Retina (tissue), 1 donor: ENCODE data around the gene CHN1.

Experiments
- DNase-seq: peaks from one replicate; pipeline ENCODE4 v3.0.0-alpha.2; 2016

CHN1 gene

GRCh38 chr2:174780856-174781255 lies 224.3 kb downstream of the CHN1 start:
- DNase-seq, result no peak

DNA sequence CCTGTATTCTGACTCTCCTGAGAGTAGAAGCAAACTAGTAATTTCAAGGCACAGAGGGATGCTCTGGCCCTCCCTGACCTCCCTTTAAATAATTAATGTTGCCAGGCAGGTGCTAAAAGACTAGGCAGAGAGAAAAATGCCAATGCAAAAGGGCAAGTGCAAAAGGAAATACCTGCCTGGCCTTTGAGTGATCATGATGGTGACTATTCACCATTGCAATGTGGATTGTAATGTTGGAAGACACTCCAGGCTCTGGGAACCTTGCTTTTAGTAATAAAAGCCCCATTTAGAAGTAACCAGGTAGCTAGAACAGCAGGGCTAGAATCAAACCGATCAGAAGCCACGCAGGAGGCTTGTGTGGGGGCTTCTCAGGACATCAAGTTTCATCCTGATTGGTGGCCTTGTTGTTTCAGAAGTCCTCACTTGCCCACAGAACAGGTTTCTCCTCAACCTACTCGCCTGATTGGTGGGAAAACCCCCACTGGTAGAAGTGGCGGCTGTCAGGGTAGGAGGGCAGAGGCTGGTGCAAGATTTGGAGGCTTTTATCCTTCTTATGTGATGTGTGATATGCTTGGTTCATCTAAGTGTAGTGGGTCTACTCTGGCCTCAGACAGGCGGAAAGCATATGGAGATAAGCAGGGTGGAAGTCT lies 224.9 kb downstream of the CHN1 start:
- DNase-seq, result no peak

DNA sequence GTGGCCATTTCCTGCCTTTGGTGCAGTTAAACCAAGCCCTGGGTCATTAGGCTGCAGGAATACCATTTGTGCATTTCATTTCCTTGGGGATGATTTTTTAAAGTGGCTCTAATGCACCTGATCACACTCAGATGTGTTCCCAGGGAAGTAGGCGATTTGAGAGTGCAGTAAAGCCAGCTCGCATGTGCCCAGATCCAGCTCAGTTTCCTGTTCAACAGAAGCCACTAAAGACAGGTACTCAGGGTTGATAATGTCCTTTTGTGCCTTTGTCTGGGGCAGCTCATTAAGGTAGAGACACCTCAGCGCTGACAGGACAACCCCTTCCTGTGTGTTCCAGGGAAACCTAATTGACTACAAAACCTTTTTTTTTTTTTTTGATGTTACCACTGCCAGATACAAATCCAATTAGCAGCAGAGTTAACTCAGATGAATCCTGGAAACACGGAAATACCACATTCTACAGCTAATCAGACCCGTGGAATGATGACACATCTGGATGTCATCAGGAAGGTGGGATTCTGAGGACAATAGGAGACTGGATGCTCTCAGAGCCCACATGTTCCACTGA lies 225.7 kb downstream of the CHN1 start:
- DNase-seq, result peak; percentile 36

- DNase-seq, result no peak
Observed at GRCh38 chr2:174778085-174778981, 226.8 kb downstream of the CHN1 start.

DNA sequence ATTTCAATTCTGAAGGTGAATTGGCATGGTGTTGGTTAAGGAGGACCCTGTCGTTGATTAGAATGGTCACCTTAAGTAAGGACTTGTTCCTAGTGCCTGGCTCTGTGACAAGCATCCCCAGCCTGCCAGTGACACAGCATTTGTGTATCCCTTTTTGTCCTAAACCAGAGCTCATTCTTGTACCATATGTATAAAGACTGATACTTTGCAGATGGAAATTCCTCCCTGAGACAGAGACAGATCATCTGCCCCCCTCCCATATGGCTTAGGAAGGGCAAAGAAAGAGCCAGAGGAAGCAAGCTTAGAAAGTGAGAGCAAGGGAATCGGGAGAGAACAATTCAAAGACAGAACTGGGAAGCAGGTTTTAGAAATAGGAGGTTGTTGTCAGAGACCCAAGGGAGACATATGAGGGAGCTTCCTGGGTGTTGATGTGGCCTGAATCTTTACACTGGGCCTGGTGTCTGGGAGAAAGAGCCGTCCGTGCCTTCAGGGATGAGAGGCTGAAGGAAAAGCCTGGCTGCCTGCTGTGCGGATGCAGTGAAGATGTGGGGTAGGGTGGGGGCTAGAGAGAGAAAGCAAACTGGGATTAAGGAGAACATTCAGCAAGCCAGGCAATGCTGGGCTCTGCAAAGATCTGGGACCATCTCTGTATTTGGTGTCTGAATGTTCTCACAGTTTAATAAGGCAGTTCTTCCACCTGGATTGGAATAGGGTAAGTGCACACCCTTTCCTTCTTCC lies 227.7 kb downstream of the CHN1 start:
- no peak for DNase-seq

- no peak for DNase-seq
Observed at GRCh38 chr2:174776675-174777074, 228.5 kb downstream of the CHN1 start.

DNA sequence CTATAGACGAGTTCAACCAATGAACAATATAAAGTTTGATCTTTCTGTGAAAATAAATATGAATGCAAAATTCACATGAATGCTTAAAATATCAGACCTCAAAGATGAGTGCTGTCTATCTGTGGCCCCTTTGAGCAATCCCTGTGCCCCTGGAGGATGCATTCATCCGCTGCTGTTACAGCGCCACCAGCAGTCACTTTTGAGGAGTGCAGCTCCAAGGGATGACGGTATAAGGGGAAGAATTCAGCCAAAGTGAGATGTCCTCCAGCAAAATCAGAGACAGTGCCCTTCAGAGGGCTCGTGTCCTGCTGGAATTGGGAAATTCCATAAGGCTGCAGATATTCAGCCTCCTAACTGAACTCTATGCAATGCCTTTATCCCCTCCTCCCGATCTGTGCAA lies 229.0 kb downstream of the CHN1 start:
- DNase-seq, result no peak

GRCh38 chr2:174775571-174775980 lies 229.6 kb downstream of the CHN1 start:
- no peak for DNase-seq

GRCh38 chr2:174774886-174775285 lies 230.3 kb downstream of the CHN1 start:
- no peak for DNase-seq

DNA sequence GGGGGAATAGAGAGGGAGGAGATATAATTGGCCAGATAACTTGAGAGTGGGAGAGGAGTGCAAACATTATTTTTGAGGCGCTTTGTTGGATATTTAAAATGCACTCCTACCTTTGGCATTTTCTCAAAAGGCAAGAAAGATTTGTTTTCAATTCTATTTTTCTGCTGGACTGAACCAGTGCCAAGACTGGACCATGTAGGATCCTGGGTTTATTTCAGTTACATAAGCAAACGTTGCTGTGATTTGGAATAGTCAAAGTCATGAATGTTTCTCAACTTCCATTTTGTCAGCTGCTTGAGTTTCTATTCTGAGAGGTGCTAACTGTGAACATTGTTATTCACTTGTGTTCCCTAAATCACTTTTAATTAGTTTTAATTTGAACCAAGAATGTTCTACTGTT lies 232.0 kb downstream of the CHN1 start:
- no peak for DNase-seq

- no peak for DNase-seq
Observed at GRCh38 chr2:174772472-174772801, 232.7 kb downstream of the CHN1 start.

DNA sequence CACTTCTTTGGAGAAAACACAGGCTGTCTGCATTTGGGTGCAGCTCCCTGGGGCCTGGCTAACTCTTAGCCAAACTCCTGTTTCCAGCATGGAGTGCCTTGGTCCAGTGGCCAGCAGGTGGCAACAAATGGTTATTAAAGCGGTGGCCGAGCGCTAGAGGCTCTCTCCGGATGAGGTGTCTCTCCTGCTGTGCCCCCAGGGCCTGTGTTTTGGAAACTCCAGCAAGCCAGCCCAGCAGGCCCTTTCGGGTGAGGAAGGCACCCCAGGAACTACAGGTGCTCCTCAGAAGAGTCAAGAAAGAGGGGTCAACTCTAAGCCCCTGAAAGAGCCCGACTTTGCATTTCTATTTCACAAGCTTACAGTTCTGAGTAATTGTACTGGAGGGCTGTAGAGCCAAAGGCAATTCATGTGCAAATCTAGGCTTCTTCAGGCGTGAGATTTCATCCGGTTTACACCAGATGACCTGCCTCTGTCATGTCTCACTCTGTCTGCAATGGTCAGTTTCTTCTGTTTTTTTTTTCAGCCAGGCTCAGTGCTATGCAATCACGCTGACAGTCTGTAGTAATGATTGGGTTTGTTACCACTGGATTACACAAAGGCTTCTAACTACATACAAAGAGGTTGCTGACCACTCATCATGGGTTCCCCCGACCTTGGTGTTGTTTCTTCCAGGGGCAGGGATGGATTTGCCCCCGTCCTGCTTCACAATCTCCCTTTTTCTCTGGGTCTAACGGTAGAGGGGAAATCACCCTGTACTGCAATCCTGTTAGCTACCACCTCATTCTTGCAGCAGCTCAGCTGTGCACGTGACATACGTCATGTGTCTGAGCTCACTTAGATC lies 233.3 kb downstream of the CHN1 start:
- DNase-seq, result peak; percentile 89

GRCh38 chr2:174771136-174771535 lies 234.0 kb downstream of the CHN1 start:
- DNase-seq, result no peak

GRCh38 chr2:174768557-174768956 lies 236.6 kb downstream of the CHN1 start:
- peak; percentile 44 for DNase-seq

DNA sequence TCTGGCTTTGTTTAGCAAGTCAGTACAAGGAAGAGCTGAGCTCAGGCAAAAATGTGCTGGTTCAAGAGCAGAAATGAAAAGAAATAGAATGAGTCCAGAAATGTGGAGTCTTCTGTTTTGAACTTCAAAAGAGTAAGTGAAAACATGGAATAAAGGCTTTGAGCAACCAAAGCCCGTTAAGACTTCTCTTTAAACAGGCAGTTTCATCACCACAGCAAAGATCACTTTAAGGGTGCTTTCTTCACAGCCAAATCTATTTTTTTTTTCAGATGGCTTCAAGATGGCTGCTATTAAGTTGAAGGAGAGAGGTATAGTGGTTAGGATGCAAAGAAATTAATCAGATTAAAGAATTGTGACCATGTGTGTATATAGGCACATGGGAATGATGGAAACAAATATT lies 238.9 kb downstream of the CHN1 start:
- no peak for DNase-seq

DNA sequence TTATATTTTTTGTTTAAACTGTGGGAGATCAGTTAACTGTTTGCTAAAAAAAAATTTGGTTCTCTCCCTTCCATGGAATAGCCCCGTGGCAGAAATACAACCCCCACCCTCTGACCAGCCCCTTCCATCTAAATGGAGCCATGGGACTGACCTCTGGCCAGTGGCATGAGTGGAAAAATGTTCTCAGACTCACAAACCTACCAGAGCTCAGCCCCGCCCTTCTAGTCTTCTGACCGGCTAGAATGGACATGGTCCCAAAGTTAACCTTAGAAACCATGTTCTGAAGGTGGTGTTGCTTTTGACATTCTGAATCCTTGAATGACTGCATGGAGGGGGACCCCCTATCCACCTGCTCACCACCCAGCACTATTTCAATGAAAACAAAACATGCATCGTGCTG lies 239.6 kb downstream of the CHN1 start:
- no peak for DNase-seq

- DNase-seq, result peak; percentile 53
Observed at GRCh38 chr2:174764280-174765255, 240.6 kb downstream of the CHN1 start, which contains the start of gene CHRNA1. TSS of gene CHRNA1 (minus strand) at chr2:174764472. CDS start at chr2:174764394, 78 bp downstream.

DNA sequence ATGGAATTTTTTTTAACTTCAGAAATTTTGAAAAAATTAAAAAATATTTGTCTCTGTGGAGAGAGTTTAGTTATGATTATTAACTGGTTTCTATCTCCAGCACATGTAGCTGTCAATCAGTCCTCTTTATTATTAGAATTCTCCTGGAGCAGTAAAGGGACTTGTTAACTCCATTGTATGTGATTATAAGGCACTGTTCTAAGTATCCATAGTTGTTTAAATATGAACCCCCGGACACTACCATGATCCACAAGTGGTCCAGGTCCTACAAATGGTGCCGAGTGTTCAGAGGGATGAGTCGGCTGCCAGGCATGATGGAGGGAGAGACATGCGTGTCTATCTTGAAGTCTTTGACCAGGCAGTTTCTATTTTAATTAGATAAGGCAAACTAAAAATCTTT lies 241.4 kb downstream of the CHN1 start:
- DNase-seq, result no peak

GRCh38 chr2:174762464-174762863 lies 242.7 kb downstream of the CHN1 start:
- no peak for DNase-seq

GRCh38 chr2:174761837-174762236 lies 243.3 kb downstream of the CHN1 start:
- no peak for DNase-seq

- no peak for DNase-seq
Observed at GRCh38 chr2:174760845-174761473, 244.2 kb downstream of the CHN1 start.
